Mammary epithelial cell (primary cell): Measurements from ENCODE around the gene CAND2.

Source experiments
- CTCF ChIP-seq, 2 donors: IDR thresholded peaks in 1 of 2; conservative IDR thresholded peaks in 1 of 2; 2 replicates each; pipeline ENCODE4 v1.5.1; 2011 to 2012; ENCODE audit warnings: inconsistent platforms in 2 of 2, low read length in 2 of 2, mild to moderate bottlenecking in 2 of 2, control low read depth in 1 of 2, low read depth in 1 of 2; ENCODE audit not compliant: insufficient read depth in 1 of 2; ENCODE audit errors: extremely low read depth in 1 of 2
- EZH2 ChIP-seq: IDR thresholded peaks from 2 replicates; pipeline ENCODE4 v1.6.1; 2012; ENCODE audit warnings: low read length, inconsistent platforms, borderline replicate concordance

DNA sequence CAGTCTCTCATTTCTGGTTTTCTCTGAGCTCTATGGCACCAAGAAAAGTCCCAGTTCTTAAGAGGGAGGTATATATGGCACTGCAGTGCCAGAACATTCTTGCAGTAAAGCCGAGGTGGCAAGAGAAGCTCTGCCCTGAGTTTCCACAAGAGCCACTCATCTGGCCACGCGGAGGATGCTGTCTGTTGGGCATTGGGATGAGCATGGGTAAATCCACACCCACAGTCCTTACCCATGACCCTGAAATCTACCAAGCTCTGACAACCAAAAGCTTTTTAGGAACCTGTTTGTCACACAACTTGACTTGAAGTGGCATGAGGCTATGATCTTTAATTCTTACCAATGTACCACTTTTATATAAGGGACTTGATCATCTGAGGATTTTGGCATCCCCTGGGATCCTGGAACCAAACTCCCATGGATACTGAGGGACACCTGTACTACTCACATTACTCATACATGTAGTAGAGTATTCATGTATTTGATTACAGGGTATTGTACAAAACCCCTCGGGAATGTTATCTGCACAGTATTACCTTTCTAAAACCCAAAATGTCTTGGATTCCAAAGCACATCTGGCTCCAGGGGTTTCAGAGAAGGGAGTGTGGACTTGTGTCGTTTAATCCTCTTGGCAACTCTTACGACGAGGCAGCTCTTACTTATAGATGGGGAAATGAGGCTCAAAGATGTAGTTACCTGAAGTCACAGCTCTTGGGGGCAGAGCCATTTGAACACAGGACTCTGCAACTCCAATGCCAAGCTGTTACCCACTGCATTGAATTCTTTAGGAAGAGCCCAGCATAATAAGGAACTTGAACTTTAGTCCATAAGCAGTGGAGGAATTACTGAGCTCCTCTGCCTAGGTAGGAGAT is 36.1 kb downstream of the CAND2 start:
- TF ChIP-seq CTCF (conservative IDR thresholded peaks at IDR 0.05 in 1 of 2, IDR thresholded peaks at IDR 0.05 in 1 of 2; ENCODE audit: extremely low read depth in 1 of 2, insufficient read depth in 1 of 2, low read depth in 1 of 2, low read length in 2 of 2) = no peak
- no peak for TF ChIP-seq EZH2
